ENCODE data around the gene ACTL9.

DNA sequence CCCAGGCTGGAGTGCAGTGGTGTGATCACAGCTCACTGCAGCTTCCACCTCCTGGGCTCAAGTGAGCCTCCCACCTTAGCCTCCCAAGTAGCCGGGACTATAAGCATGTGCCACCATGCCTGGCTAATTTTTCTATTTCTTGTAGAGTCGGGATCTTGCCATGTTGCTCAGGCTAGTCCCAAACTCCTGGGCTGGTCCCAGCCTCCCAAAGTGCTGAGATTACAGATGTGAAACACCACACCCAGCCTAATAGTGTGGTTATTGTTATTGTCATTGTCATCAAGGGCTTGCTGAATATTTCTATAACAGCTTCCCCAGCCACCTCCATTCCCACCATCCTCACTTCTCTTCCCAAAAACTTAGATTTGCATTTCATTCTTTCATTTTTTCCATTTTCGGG lies 25.7 kb upstream of the ACTL9 start:
- TF ChIP-seq EP300 (IDR thresholded peaks at IDR 0.05; ENCODE audit: borderline replicate concordance in 1 of 2, control insufficient read depth in 1 of 2, low read depth in 2 of 2, low read length in 2 of 2): no peak
- TF ChIP-seq, protein P1, sequence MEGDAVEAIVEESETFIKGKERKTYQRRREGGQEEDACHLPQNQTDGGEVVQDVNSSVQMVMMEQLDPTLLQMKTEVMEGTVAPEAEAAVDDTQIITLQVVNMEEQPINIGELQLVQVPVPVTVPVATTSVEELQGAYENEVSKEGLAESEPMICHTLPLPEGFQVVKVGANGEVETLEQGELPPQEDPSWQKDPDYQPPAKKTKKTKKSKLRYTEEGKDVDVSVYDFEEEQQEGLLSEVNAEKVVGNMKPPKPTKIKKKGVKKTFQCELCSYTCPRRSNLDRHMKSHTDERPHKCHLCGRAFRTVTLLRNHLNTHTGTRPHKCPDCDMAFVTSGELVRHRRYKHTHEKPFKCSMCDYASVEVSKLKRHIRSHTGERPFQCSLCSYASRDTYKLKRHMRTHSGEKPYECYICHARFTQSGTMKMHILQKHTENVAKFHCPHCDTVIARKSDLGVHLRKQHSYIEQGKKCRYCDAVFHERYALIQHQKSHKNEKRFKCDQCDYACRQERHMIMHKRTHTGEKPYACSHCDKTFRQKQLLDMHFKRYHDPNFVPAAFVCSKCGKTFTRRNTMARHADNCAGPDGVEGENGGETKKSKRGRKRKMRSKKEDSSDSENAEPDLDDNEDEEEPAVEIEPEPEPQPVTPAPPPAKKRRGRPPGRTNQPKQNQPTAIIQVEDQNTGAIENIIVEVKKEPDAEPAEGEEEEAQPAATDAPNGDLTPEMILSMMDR (IDR thresholded peaks at IDR 0.05 in 2 of 3, conservative IDR thresholded peaks at IDR 0.05 in 1 of 3; ENCODE audit: control insufficient read depth in 2 of 3, extremely low read depth in 1 of 3, insufficient read depth in 1 of 3, low read depth in 3 of 3, low read length in 3 of 3): no peak
- no peak for TF ChIP-seq BRCA1 (IDR thresholded peaks at IDR 0.05; ENCODE audit: low read depth, low read length)
- TF ChIP-seq PML (IDR thresholded peaks at IDR 0.05; ENCODE audit: low read length): no peak

All from GM12878 (cell line).